IMR-90 (cell line): ENCODE results near the gene LINC00305. TPM values are rescaled to one million over a fixed set of nuclear protein-coding genes. Genes with fewer than 3 reads are reported as not detected.

ENCODE experiments used
- ATAC-seq: fragments of 200-7000 bp; cut with Tn5 transposase; 2 replicates; pipeline ENCODE4 v1.9.1; 2020; ENCODE audit warnings: low read depth, mild to moderate bottlenecking, moderate library complexity
- BruUV-seq: library from RNA; stranded (reverse); fragments of 400-500 nt; replicated peaks from 2 replicates; lab custom pipeline; 2021; lab: Mats Ljungman, UMichigan
- CTCF ChIA-PET: fragments of 300-600 bp; formaldehyde crosslinking; extraction: SDS; loops from one replicate; lab custom pipeline; 2021; ENCODE audit warnings: antibody characterized with exemption; lab: Yijun Ruan, JAX
- POLR2A ChIA-PET: fragments of 300-600 bp; sonication (Branson Sonifier 250); formaldehyde crosslinking; loops from one replicate; lab custom pipeline; 2022; ENCODE audit warnings: antibody characterized with exemption; ENCODE audit not compliant: unreplicated experiment; lab: Charles Lee
- DNase-seq: peaks from one replicate; pipeline ENCODE4 v3.0.0; 2013
- H2AFZ ChIP-seq: replicated peaks from 2 replicates; pipeline ENCODE3; 2013; ENCODE audit warnings: low read length, mild to moderate bottlenecking; ENCODE audit not compliant: poor library complexity
- H2AK5ac ChIP-seq: 2 replicates; pipeline ENCODE4 v1.6.1; 2013; ENCODE audit warnings: low read depth, low read length, inconsistent platforms
- H2AK9ac ChIP-seq: replicated peaks from 2 replicates; pipeline ENCODE3; 2013; ENCODE audit warnings: mild to moderate bottlenecking, low read depth, low read length, moderate library complexity; ENCODE audit not compliant: poor library complexity
- H2BK120ac ChIP-seq: 2 replicates; pipeline ENCODE4 v1.6.1; 2013; ENCODE audit warnings: low read depth, low read length, inconsistent platforms
- H2BK15ac ChIP-seq: 3 replicates; pipeline ENCODE4 v1.6.1; 2013; ENCODE audit warnings: low read depth, low read length, inconsistent platforms
- H2BK20ac ChIP-seq: 2 replicates; pipeline ENCODE4 v1.6.1; 2013; ENCODE audit warnings: low read depth, mild to moderate bottlenecking, inconsistent platforms, low read length, moderate library complexity
- H2BK5ac ChIP-seq: 2 replicates; pipeline ENCODE4 v1.6.1; 2013; ENCODE audit warnings: mild to moderate bottlenecking, low read depth, low read length, inconsistent platforms; ENCODE audit not compliant: poor library complexity, severe bottlenecking
- H3K14ac ChIP-seq: replicated peaks from 2 replicates; pipeline ENCODE4 v1.6.1; 2013; ENCODE audit warnings: low read depth, low read length, inconsistent platforms
- H3K18ac ChIP-seq: 2 replicates; pipeline ENCODE4 v1.6.1; 2013; ENCODE audit warnings: low read depth, low read length, control low read depth
- H3K23ac ChIP-seq: 2 replicates; pipeline ENCODE4 v1.6.1; 2013; ENCODE audit warnings: low read depth, low read length, inconsistent platforms
- H3K27ac ChIP-seq: 2 replicates; pipeline ENCODE4 v1.5.1; 2013; ENCODE audit warnings: mild to moderate bottlenecking, control low read depth, low read length; ENCODE audit not compliant: insufficient read depth
- H3K27me3 ChIP-seq: 2 replicates; pipeline ENCODE4 v1.6.1; 2013; ENCODE audit warnings: low read length; ENCODE audit not compliant: control insufficient read depth, insufficient read depth
- H3K36me3 ChIP-seq: 2 replicates; pipeline ENCODE4 v1.6.1; 2013; ENCODE audit warnings: low read length, mixed read lengths; ENCODE audit not compliant: control insufficient read depth, insufficient read depth
- H3K4ac ChIP-seq: 2 replicates; pipeline ENCODE4 v1.6.1; 2013; ENCODE audit warnings: low read depth, low read length, inconsistent platforms
- H3K4me1 ChIP-seq: 2 replicates; pipeline ENCODE4 v1.6.1; 2013; ENCODE audit warnings: low read length, mixed read lengths; ENCODE audit not compliant: control insufficient read depth, insufficient read depth
- H3K4me2 ChIP-seq: 2 replicates; pipeline ENCODE4 v1.6.1; 2013; ENCODE audit warnings: low read depth, mild to moderate bottlenecking, control low read depth, low read length, moderate library complexity
- H3K4me3 ChIP-seq: 2 replicates; pipeline ENCODE4 v1.5.1; 2013; ENCODE audit warnings: low read depth, mild to moderate bottlenecking, control low read depth, low read length, moderate library complexity; ENCODE audit not compliant: insufficient read depth
- H3K56ac ChIP-seq: 2 replicates; pipeline ENCODE4 v1.6.1; 2013; ENCODE audit warnings: low read length, inconsistent platforms; ENCODE audit not compliant: insufficient read depth; ENCODE audit errors: extremely low read depth
- H3K79me1 ChIP-seq, 2 experiments: 2 replicates each; pipeline ENCODE4 v1.6.1; 2013; ENCODE audit warnings: low read length in 2 of 2, inconsistent platforms in 1 of 2, low read depth in 1 of 2
- H3K9ac ChIP-seq: 2 replicates; pipeline ENCODE4 v1.6.1; 2013; ENCODE audit warnings: low read depth, low read length, control low read depth
- H3K9me1 ChIP-seq: 2 replicates; pipeline ENCODE4 v1.6.1; 2013; ENCODE audit warnings: low read length, inconsistent platforms; ENCODE audit not compliant: insufficient read depth
- H3K9me3 ChIP-seq: 2 replicates; pipeline ENCODE4 v1.6.1; 2013; ENCODE audit warnings: low read length; ENCODE audit not compliant: control insufficient read depth, insufficient read depth
- H4K20me1 ChIP-seq: 2 replicates; pipeline ENCODE4 v1.6.1; 2013; ENCODE audit warnings: low read length, inconsistent platforms; ENCODE audit not compliant: insufficient read depth
- H4K5ac ChIP-seq: 2 replicates; pipeline ENCODE4 v1.6.1; 2013; ENCODE audit warnings: mild to moderate bottlenecking, low read depth, low read length, control low read depth
- H4K8ac ChIP-seq, 2 experiments: 2 replicates each; pipeline ENCODE4 v1.6.1; 2013; ENCODE audit warnings: low read depth in 2 of 2, low read length in 2 of 2, control low read depth in 1 of 2, inconsistent platforms in 1 of 2
- H4K91ac ChIP-seq: 2 replicates; pipeline ENCODE4 v1.6.1; 2013; ENCODE audit warnings: low read depth, low read length, inconsistent platforms; ENCODE audit not compliant: insufficient read depth
- BHLHE40 ChIP-seq: fragments of 150-350 bp; IDR thresholded peaks from 2 replicates; pipeline ENCODE4 v1.6.1; 2016; ENCODE audit warnings: mild to moderate bottlenecking, low read depth, low read length
- CHD1 ChIP-seq: IDR thresholded peaks from 2 replicates; pipeline ENCODE4 v1.6.1; 2012; ENCODE audit warnings: low read depth, low read length, improper control_type of control experiment
- CTCF ChIP-seq: conservative IDR thresholded peaks from 2 replicates; pipeline ENCODE4 v1.5.1; 2012; ENCODE audit warnings: mild to moderate bottlenecking, low read depth, low read length, improper control_type of control experiment
- ELK1 ChIP-seq: fragments of 150-350 bp; IDR thresholded peaks from 2 replicates; pipeline ENCODE4 v1.6.1; 2016; ENCODE audit warnings: low read depth, mild to moderate bottlenecking, low read length, moderate library complexity, borderline replicate concordance
- FOS ChIP-seq: fragments of 150-350 bp; IDR thresholded peaks from 2 replicates; pipeline ENCODE4 v1.6.1; 2016; ENCODE audit warnings: low read depth, low read length
- MAZ ChIP-seq: IDR thresholded peaks from 2 replicates; pipeline ENCODE4 v1.6.1; 2012; ENCODE audit warnings: low read depth, mild to moderate bottlenecking, low read length, improper control_type of control experiment, moderate library complexity, borderline replicate concordance
- MXI1 ChIP-seq: IDR thresholded peaks from 2 replicates; pipeline ENCODE4 v1.6.1; 2012; ENCODE audit warnings: low read depth, mild to moderate bottlenecking, low read length, moderate library complexity, borderline replicate concordance
- NFE2L2 ChIP-seq: fragments of 150-350 bp; IDR thresholded peaks from 2 replicates; pipeline ENCODE4 v1.6.1; 2016; ENCODE audit warnings: low read depth, mild to moderate bottlenecking, low read length
- POLR2A ChIP-seq: IDR thresholded peaks from 2 replicates; pipeline ENCODE4 v1.6.1; 2012; ENCODE audit warnings: mild to moderate bottlenecking, low read depth, low read length
- RAD21 ChIP-seq: IDR thresholded peaks from 2 replicates; pipeline ENCODE4 v1.6.1; 2012; ENCODE audit warnings: low read length, improper control_type of control experiment
- RFX5 ChIP-seq: IDR thresholded peaks from 2 replicates; pipeline ENCODE4 v1.8.0; 2012; ENCODE audit warnings: low read depth, mild to moderate bottlenecking, low read length, moderate library complexity
- SMC3 ChIP-seq: fragments of 150-350 bp; IDR thresholded peaks from 2 replicates; pipeline ENCODE4 v1.6.1; 2016; ENCODE audit warnings: low read depth, mild to moderate bottlenecking, antibody characterized with exemption, low read length, moderate library complexity
- WGBS, 2 experiments: methylation state at CpG; one replicate each; pipeline versions ENCODE4 v1.1.5 to v1.1.7; 2013; ENCODE audit warnings: missing lambda C conversion rate in 2 of 2; ENCODE audit not compliant: insufficient read length in 1 of 2; ENCODE audit errors: extremely low coverage in 2 of 2; 5-methylcytosine and 5-hydroxymethylcytosine counted together
- dilution Hi-C: fragments of 300-500 bp; cut with HindIII; formaldehyde crosslinking; loops from one replicate; pipeline ENCODE4 v1.14.3; 2018; ENCODE audit warnings: low sequenced_read_pairs; ENCODE audit not compliant: unreplicated experiment
- in situ Hi-C: fragments of 300-500 bp; cut with MboI; formaldehyde crosslinking; loops from 3 replicates; pipeline ENCODE4 v1.14.3; 2019; ENCODE audit warnings: low sequenced_read_pairs, inconsistent platforms, mixed read lengths
- intact Hi-C: fragments of 100-400 bp; cut with micrococcal nuclease; formaldehyde crosslinking; loops from 2 replicates; pipeline ENCODE4 v1.10.0; 2022
- polyA plus RNA-seq, 3 experiments: library from polyadenylated mRNA; depleted of rRNA; stranded (reverse); fragments of >200 nt; gene quantifications; 2 replicates each; pipeline ENCODE4 v1.2.3, GENCODE V29; 2012; ENCODE audit warnings: low replicate concordance in 1 of 3
- total RNA-seq: library from RNA; depleted of rRNA; stranded (reverse); fragments of >200 nt; gene quantifications from 2 replicates; pipeline ENCODE4 v1.2.3, GENCODE V29; 2012

Gene LINC00305
- total and polyA plus RNA-seq, 2 of the 4 experiments (the other 2 are of a cell fraction) = not detected

- intact Hi-C loops (no loop called here), in situ Hi-C loops (no loop called here), dilution Hi-C loops (no loop called here)
- no peak overlapping the region for H2AFZ ChIP-seq
- H4K91ac ChIP-seq = no peak overlapping the region
- H3K36me3 ChIP-seq = no peaks in the 10 kb centered on the region
- H3K27ac ChIP-seq = no peak overlapping the region
- H3K4me2 ChIP-seq = no peak overlapping the region
- no CpG with 5 or more reads among the region's 3 CpGs for WGBS, 2 experiments
- H3K18ac ChIP-seq = no peak overlapping the region
- no peaks in the 10 kb centered on the region for H4K20me1 ChIP-seq
- no peak overlapping the region for H3K9ac ChIP-seq
- H3K9me3 ChIP-seq = peaks cover 11% of the 10 kb centered on the region
- H3K4me1 ChIP-seq = no peaks in the 10 kb centered on the region
- TF ChIP-seq SMC3 (no peak), ELK1 (no peak), FOS (no peak), CTCF (no peak), MAZ (no peak), POLR2A (no peak), NFE2L2 (no peak), RAD21 (no peak), RFX5 (no peak), MXI1 (no peak), BHLHE40 (no peak), CHD1 (no peak)
- H2AK5ac ChIP-seq = no peak overlapping the region
- no peak overlapping the region for H4K8ac ChIP-seq
- H3K14ac ChIP-seq = no peak overlapping the region
- H3K9me1 ChIP-seq = no peaks in the 10 kb centered on the region
- no peak overlapping the region for H2AK9ac ChIP-seq
- CTCF ChIA-PET = no interaction called here
- DNase-seq = no peak
- no peak overlapping the region for H3K23ac ChIP-seq
- H2BK5ac ChIP-seq = no peak overlapping the region
- H3K79me1 ChIP-seq = no peaks in the 10 kb centered on the region
- no peak overlapping the region for H2BK15ac ChIP-seq
- no peak overlapping the region for H3K56ac ChIP-seq
- no peak overlapping the region for H2BK120ac ChIP-seq
- no peaks in the 10 kb centered on the region for H3K27me3 ChIP-seq
- no peak overlapping the region for H3K4ac ChIP-seq
- no peak for ATAC-seq
- POLR2A ChIA-PET = no interaction called here
- no TSS peak for BruUV-seq
- no peak overlapping the region for H4K5ac ChIP-seq
- H3K4me3 ChIP-seq = no peak overlapping the region
- no peak overlapping the region for H2BK20ac ChIP-seq
Observed at GRCh38 chr18:64183665-64184064, 34.8 kb upstream of the LINC00305 start.
